Lung (tissue), 12 donors: Measurements from ENCODE around the gene UNC5A. TPM values are rescaled to one million over a fixed set of nuclear protein-coding genes. Genes with fewer than 3 reads are reported as not detected.

Source experiments
- ATAC-seq: fragments of 200-7000 bp; cut with Tn5 transposase; one replicate; pipeline ENCODE4 v1.9.1; 2020; ENCODE audit warnings: moderate number of reproducible peaks; ENCODE audit not compliant: insufficient read depth, low FRiP score
- DNase-seq, 3 donors: peaks; one replicate each; pipeline ENCODE4 v3.0.0-alpha.2; 2013 to 2017
- H3K27ac ChIP-seq, 2 donors: one replicate each; pipeline ENCODE4 v1.5.1; 2013; ENCODE audit warnings: mild to moderate bottlenecking in 2 of 2, moderate library complexity in 2 of 2, control low read depth in 1 of 2, inconsistent platforms in 1 of 2, low read depth in 1 of 2, low read length in 1 of 2
- H3K27me3 ChIP-seq, 3 donors: one replicate each; pipeline ENCODE4 v1.5.1; 2013; ENCODE audit warnings: low read length in 2 of 3; ENCODE audit not compliant: control insufficient read depth in 3 of 3, insufficient read depth in 3 of 3
- H3K36me3 ChIP-seq, 4 donors: one replicate each; pipeline ENCODE4 v1.5.1; 2013; ENCODE audit warnings: low read length in 4 of 4, mild to moderate bottlenecking in 1 of 4, moderate library complexity in 1 of 4; ENCODE audit not compliant: control insufficient read depth in 4 of 4, insufficient read depth in 4 of 4
- H3K4me1 ChIP-seq, 5 donors: one replicate each; pipeline ENCODE4 v1.5.1; 2013; ENCODE audit warnings: low read length in 5 of 5, mild to moderate bottlenecking in 2 of 5, moderate library complexity in 1 of 5; ENCODE audit not compliant: control insufficient read depth in 5 of 5, insufficient read depth in 5 of 5
- H3K4me3 ChIP-seq: one replicate; pipeline ENCODE4 v1.5.1; 2013; ENCODE audit warnings: mild to moderate bottlenecking, control low read depth, moderate library complexity
- H3K9ac ChIP-seq, 2 donors: one replicate each; pipeline ENCODE4 v1.5.1; 2013; ENCODE audit warnings: low read length in 2 of 2, control low read depth in 1 of 2; ENCODE audit not compliant: insufficient read depth in 1 of 2
- H3K9me3 ChIP-seq, 4 donors: one replicate each; pipeline ENCODE4 v1.5.1; 2013; ENCODE audit warnings: low read length in 3 of 4, mild to moderate bottlenecking in 1 of 4, moderate library complexity in 1 of 4; ENCODE audit not compliant: control insufficient read depth in 4 of 4, insufficient read depth in 3 of 4
- CTCF ChIP-seq: IDR thresholded peaks from 2 replicates; pipeline ENCODE4 v1.5.1; 2012; ENCODE audit warnings: mild to moderate bottlenecking; ENCODE audit errors: control extremely low read depth, extremely low read depth
- WGBS, 2 donors: extraction: QIAGEN DNeasy Blood & Tissue Kit; methylation state at CpG; one replicate each; pipeline ENCODE4 v1.1.7; 2013; 5-methylcytosine and 5-hydroxymethylcytosine counted together
- polyA plus RNA-seq, 2 donors: library from polyadenylated mRNA; stranded (reverse); fragments of 200-250 nt; gene quantifications; one replicate each; pipeline ENCODE4 v1.2.1, GENCODE V29; 2013
- total RNA-seq, 2 donors: library from RNA; depleted of rRNA in 1 of 2; stranded (reverse); fragments of >200 nt in 1 of 2; gene quantifications; one replicate each; pipeline ENCODE4 v1.2.1, GENCODE V29; 2014 to 2021
- donor health status: control.
- donor health status: control.
- donor health status: Bipolar disorder and iron deficiency.
- donor health status: healthy.
- donor health status: DM: yes; HTN: yes; CAD: no.

UNC5A gene
- total and polyA plus RNA-seq, 4 donors = 0.08 to 0.40 (median 0.13) TPM

- ATAC-seq (no peak), DNase-seq (peak in 2 of 3 donors; percentile 8 to 24)
- H3K9me3 ChIP-seq = peaks cover 0 to 8% (median 0%) of the 10 kb centered on the region in 4 donors
- no peak overlapping the region for H3K4me3 ChIP-seq
- H3K9ac ChIP-seq = no peak overlapping the region
- H3K27ac ChIP-seq = no peak overlapping the region
- TF ChIP-seq CTCF = no peak
- H3K4me1 ChIP-seq = no peaks in the 10 kb centered on the region
- H3K36me3 ChIP-seq = no peaks in the 10 kb centered on the region
- peaks cover 0 to 19% (median 8%) of the 10 kb centered on the region in 3 donors for H3K27me3 ChIP-seq
- WGBS, 2 donors = 45 to 54% methylated on average over 21 of the region's 21 CpGs
Observed at GRCh38 chr5:176843673-176844072, 33.3 kb downstream of the UNC5A start.

GRCh38 chr5:176844281-176844680 is 33.9 kb downstream of the UNC5A start:
- peaks cover 0 to 8% (median 0%) of the 10 kb centered on the region in 4 donors for H3K9me3 ChIP-seq
- H3K4me1 ChIP-seq = no peaks in the 10 kb centered on the region
- 83 to 86% methylated on average over 9 to 10 of the region's 10 CpGs for WGBS, 2 donors
- no peak for TF ChIP-seq CTCF
- no peak overlapping the region for H3K27ac ChIP-seq
- ATAC-seq (no peak), DNase-seq (no peak)
- H3K36me3 ChIP-seq = no peaks in the 10 kb centered on the region
- H3K27me3 ChIP-seq = peaks cover 0 to 18% (median 8%) of the 10 kb centered on the region in 3 donors
- no peak overlapping the region for H3K4me3 ChIP-seq
- H3K9ac ChIP-seq = no peak overlapping the region

GRCh38 chr5:176844706-176845391 is 34.5 kb downstream of the UNC5A start:
- DNase-seq = peak in 1 of 3 donors; percentile 2
- no peak for ATAC-seq

More at GRCh38 chr5:176844706-176845391, 34.5 kb downstream of the UNC5A start:
- peaks cover 0 to 8% (median 0%) of the 10 kb centered on the region in 4 donors for H3K9me3 ChIP-seq
- no peaks in the 10 kb centered on the region for H3K36me3 ChIP-seq
- no peaks in the 10 kb centered on the region for H3K4me1 ChIP-seq
- no peak overlapping the region for H3K4me3 ChIP-seq
- peaks cover 0 to 18% (median 8%) of the 10 kb centered on the region in 3 donors for H3K27me3 ChIP-seq
- H3K9ac ChIP-seq = no peak overlapping the region
- H3K27ac ChIP-seq = no peak overlapping the region
- TF ChIP-seq CTCF = no peak
- WGBS, 2 donors = 53 to 59% methylated on average over 21 of the region's 21 CpGs
